HEK293 (cell line): ENCODE measurements around the gene MLX.

Source experiments
- CTCF ChIA-PET: fragments of 350-600 bp; formaldehyde crosslinking; extraction: SDS; loops from one replicate; lab custom pipeline; 2021; ENCODE audit warnings: antibody characterized with exemption; lab: Yijun Ruan, JAX
- POLR2A ChIA-PET: fragments of 300-600 bp; formaldehyde crosslinking; extraction: SDS; loops from one replicate; lab custom pipeline; 2020; ENCODE audit warnings: antibody characterized with exemption, inconsistent platforms; lab: Yijun Ruan, JAX
- H3K27ac ChIP-seq: fragments of 200-500 bp; sonication (Bioruptor generic); 2 replicates; pipeline ENCODE4 v1.5.1; 2014; ENCODE audit warnings: low read depth, low read length, control low read depth, inconsistent platforms; ENCODE audit errors: extremely low read depth
- H3K36me3 ChIP-seq, 2 experiments: fragments of 200-500 bp in 1 of 2; sonication (Bioruptor generic) in 1 of 2; 1 replicate in 1 of 2; 2 replicates in 1 of 2; pipeline ENCODE4 v1.5.1; 2014 to 2017; ENCODE audit warnings: inconsistent platforms in 2 of 2, low read length in 2 of 2; ENCODE audit not compliant: control insufficient read depth in 2 of 2, insufficient read depth in 1 of 2
- H3K4me1 ChIP-seq: fragments of 200-500 bp; sonication (Bioruptor generic); 2 replicates; pipeline ENCODE4 v1.5.1; 2014; ENCODE audit warnings: mild to moderate bottlenecking, low read length, inconsistent platforms; ENCODE audit not compliant: control insufficient read depth, insufficient read depth
- H3K4me3 ChIP-seq: 2 replicates; pipeline ENCODE4 v1.5.1; 2011; ENCODE audit warnings: low read depth, mild to moderate bottlenecking, control low read depth, low read length, moderate library complexity
- H3K9me3 ChIP-seq: fragments of 200-500 bp; sonication (Bioruptor generic); 2 replicates; pipeline ENCODE4 v1.5.1; 2014; ENCODE audit warnings: low read depth, low read length, inconsistent platforms; ENCODE audit not compliant: control insufficient read depth, insufficient read depth
- GLI2 ChIP-seq: fragments of 450-650 bp; formaldehyde crosslinking; IDR thresholded peaks from 2 replicates; pipeline ENCODE4; 2017; ENCODE audit warnings: missing biosample characterization, missing genetic modification characterization, low read depth, borderline replicate concordance
- PRDM1 ChIP-seq: fragments of 450-650 bp; formaldehyde crosslinking; IDR thresholded peaks from 2 replicates; pipeline ENCODE4; 2016; ENCODE audit warnings: missing biosample characterization, missing genetic modification characterization
- SCRT2 ChIP-seq: fragments of 450-650 bp; formaldehyde crosslinking; IDR thresholded peaks from 2 replicates; pipeline ENCODE4 v1.5.1; 2016; ENCODE audit warnings: missing biosample characterization, missing genetic modification characterization
- ZBTB7A ChIP-seq: fragments of 450-650 bp; formaldehyde crosslinking; IDR thresholded peaks from 2 replicates; pipeline ENCODE4 v1.5.1; 2016; ENCODE audit warnings: low read depth, missing biosample characterization, missing genetic modification characterization
- ZEB2 ChIP-seq: fragments of 450-650 bp; formaldehyde crosslinking; IDR thresholded peaks from 2 replicates; pipeline ENCODE4 v1.5.1; 2016; ENCODE audit warnings: missing biosample characterization, missing genetic modification characterization
- ZNF121 ChIP-seq: fragments of 450-650 bp; formaldehyde crosslinking; IDR thresholded peaks from 2 replicates; pipeline ENCODE4 v1.5.1; 2016; ENCODE audit warnings: missing biosample characterization, missing genetic modification characterization
- ZNF174 ChIP-seq: fragments of 450-650 bp; formaldehyde crosslinking; IDR thresholded peaks from 2 replicates; pipeline ENCODE4 v1.5.0; 2017; ENCODE audit warnings: missing biosample characterization, mild to moderate bottlenecking, missing genetic modification characterization
- ZNF211 ChIP-seq: fragments of 450-650 bp; formaldehyde crosslinking; IDR thresholded peaks from 2 replicates; pipeline ENCODE4 v1.5.1; 2016; ENCODE audit warnings: low read depth, missing biosample characterization, missing genetic modification characterization
- ZNF274 ChIP-seq, 2 experiments: fragments of 200-500 bp in 1 of 2; fragments of 450-650 bp in 1 of 2; sonication (Bioruptor generic) in 1 of 2; formaldehyde crosslinking in 1 of 2; IDR thresholded peaks; 2 replicates each; pipeline versions ENCODE4 v1.5.1 to v1.6.1; 2014 to 2016; ENCODE audit warnings: borderline replicate concordance in 1 of 2, inconsistent platforms in 1 of 2, low read length in 1 of 2, missing biosample characterization in 1 of 2, missing genetic modification characterization in 1 of 2
- ZNF302 ChIP-seq: fragments of 450-650 bp; formaldehyde crosslinking; IDR thresholded peaks from 2 replicates; pipeline ENCODE4 v1.5.1; 2016; ENCODE audit warnings: missing biosample characterization, missing genetic modification characterization, low read depth
- ZNF354C ChIP-seq: fragments of 450-650 bp; formaldehyde crosslinking; IDR thresholded peaks from 2 replicates; pipeline ENCODE4 v1.5.1; 2016; ENCODE audit warnings: missing biosample characterization, missing genetic modification characterization, low read depth, borderline replicate concordance
- ZNF366 ChIP-seq: fragments of 450-650 bp; formaldehyde crosslinking; conservative IDR thresholded peaks from 2 replicates; pipeline ENCODE4 v1.5.1; 2016; ENCODE audit warnings: missing biosample characterization, missing genetic modification characterization
- ZNF600 ChIP-seq: fragments of 450-650 bp; formaldehyde crosslinking; IDR thresholded peaks from 2 replicates; pipeline ENCODE4 v1.5.1; 2016; ENCODE audit warnings: missing biosample characterization, missing genetic modification characterization
- ZNF670 ChIP-seq: fragments of 450-650 bp; formaldehyde crosslinking; IDR thresholded peaks from 2 replicates; pipeline ENCODE4 v1.5.1; 2016; ENCODE audit warnings: missing biosample characterization, missing genetic modification characterization, low read depth
- TF ChIP-seq, protein P1 (sequence below): fragments of 450-650 bp; formaldehyde crosslinking; IDR thresholded peaks from 2 replicates; pipeline ENCODE4 v1.5.1; 2016; ENCODE audit warnings: missing biosample characterization, missing genetic modification characterization
- TF ChIP-seq, protein P2 (sequence below): fragments of 450-650 bp; formaldehyde crosslinking; IDR thresholded peaks from 2 replicates; pipeline ENCODE4 v1.5.1; 2016; ENCODE audit warnings: missing biosample characterization, missing genetic modification characterization
- TF ChIP-seq, protein P3 (sequence below): fragments of 450-650 bp; formaldehyde crosslinking; IDR thresholded peaks from 2 replicates; pipeline ENCODE4 v1.5.1; 2016; ENCODE audit warnings: missing biosample characterization, missing genetic modification characterization
- TF ChIP-seq, protein P4 (sequence below): fragments of 450-650 bp; formaldehyde crosslinking; IDR thresholded peaks from 2 replicates; pipeline ENCODE4 v1.5.1; 2016; ENCODE audit warnings: missing biosample characterization, missing genetic modification characterization

MLX gene

DNA sequence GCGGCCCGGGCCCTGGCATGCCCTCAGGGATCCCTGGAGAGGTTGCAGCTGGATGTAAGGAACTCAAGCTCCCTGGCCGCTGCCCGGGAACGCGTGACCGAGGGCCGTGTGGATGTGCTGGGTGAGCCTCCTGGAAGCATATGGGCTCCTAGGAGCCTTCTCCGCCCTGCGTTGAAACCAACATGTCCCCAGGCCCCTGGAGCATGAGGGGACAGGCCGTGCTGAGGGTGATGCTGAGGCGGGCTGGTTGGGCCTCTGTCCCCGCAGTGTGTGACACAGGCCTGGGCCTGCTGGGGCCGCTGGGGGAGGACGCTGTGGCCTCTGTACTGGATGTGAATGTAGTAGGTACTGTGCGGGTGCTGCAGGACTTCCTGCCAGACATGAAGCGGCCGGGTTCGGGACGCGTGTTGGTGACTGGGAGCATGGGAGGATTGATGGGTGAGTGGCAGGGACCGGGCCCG lies 19.9 kb upstream of the MLX start (continued):
- TF ChIP-seq, protein P1, sequence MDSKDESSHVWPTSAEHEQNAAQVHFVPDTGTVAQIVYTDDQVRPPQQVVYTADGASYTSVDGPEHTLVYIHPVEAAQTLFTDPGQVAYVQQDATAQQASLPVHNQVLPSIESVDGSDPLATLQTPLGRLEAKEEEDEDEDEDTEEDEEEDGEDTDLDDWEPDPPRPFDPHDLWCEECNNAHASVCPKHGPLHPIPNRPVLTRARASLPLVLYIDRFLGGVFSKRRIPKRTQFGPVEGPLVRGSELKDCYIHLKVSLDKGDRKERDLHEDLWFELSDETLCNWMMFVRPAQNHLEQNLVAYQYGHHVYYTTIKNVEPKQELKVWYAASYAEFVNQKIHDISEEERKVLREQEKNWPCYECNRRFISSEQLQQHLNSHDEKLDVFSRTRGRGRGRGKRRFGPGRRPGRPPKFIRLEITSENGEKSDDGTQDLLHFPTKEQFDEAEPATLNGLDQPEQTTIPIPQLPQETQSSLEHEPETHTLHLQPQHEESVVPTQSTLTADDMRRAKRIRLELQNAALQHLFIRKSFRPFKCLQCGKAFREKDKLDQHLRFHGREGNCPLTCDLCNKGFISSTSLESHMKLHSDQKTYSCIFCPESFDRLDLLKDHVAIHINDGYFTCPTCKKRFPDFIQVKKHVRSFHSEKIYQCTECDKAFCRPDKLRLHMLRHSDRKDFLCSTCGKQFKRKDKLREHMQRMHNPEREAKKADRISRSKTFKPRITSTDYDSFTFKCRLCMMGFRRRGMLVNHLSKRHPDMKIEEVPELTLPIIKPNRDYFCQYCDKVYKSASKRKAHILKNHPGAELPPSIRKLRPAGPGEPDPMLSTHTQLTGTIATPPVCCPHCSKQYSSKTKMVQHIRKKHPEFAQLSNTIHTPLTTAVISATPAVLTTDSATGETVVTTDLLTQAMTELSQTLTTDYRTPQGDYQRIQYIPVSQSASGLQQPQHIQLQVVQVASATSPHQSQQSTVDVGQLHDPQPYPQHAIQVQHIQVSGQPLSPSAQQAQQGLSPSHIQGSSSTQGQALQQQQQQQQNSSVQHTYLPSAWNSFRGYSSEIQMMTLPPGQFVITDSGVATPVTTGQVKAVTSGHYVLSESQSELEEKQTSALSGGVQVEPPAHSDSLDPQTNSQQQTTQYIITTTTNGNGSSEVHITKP (tag by site-specific recombination) = no peak
- TF ChIP-seq ZNF211 (tag by site-specific recombination) (no peak), ZNF670 (tag by site-specific recombination) (no peak)

DNA sequence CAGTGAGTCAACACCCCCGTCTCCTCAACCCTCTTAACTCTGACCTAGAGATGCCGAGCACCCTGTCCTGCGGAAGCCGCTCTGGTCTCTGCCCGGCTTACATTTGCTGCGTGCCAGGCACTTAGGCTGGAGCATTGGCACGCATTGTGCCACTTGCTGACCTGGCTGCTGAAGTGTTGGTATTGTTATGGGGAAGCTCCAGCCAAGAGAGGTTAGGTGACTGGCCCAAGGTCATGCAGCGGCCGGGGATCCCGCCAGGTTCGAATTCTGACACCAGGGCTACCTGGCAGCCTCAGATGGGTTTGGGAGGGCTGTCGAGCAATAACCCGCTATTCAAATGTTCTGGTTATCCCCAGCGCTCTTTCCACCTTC lies 19.2 kb upstream of the MLX start:
- TF ChIP-seq, protein P2, sequence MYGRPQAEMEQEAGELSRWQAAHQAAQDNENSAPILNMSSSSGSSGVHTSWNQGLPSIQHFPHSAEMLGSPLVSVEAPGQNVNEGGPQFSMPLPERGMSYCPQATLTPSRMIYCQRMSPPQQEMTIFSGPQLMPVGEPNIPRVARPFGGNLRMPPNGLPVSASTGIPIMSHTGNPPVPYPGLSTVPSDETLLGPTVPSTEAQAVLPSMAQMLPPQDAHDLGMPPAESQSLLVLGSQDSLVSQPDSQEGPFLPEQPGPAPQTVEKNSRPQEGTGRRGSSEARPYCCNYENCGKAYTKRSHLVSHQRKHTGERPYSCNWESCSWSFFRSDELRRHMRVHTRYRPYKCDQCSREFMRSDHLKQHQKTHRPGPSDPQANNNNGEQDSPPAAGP (tag by site-specific recombination) = no peak
- no peak for TF ChIP-seq ZNF302
- no peak for TF ChIP-seq ZEB2 (tag by site-specific recombination)
- TF ChIP-seq GLI2 = no peak
- TF ChIP-seq ZNF274 (IDR thresholded peaks at IDR 0.05; ENCODE audit: low read length) = no peak
- no peak for TF ChIP-seq ZNF274 (tag by site-specific recombination; IDR thresholded peaks at IDR 0.05; ENCODE audit: borderline replicate concordance)
- TF ChIP-seq ZNF121 (tag by site-specific recombination) = no peak
- TF ChIP-seq, protein P3, sequence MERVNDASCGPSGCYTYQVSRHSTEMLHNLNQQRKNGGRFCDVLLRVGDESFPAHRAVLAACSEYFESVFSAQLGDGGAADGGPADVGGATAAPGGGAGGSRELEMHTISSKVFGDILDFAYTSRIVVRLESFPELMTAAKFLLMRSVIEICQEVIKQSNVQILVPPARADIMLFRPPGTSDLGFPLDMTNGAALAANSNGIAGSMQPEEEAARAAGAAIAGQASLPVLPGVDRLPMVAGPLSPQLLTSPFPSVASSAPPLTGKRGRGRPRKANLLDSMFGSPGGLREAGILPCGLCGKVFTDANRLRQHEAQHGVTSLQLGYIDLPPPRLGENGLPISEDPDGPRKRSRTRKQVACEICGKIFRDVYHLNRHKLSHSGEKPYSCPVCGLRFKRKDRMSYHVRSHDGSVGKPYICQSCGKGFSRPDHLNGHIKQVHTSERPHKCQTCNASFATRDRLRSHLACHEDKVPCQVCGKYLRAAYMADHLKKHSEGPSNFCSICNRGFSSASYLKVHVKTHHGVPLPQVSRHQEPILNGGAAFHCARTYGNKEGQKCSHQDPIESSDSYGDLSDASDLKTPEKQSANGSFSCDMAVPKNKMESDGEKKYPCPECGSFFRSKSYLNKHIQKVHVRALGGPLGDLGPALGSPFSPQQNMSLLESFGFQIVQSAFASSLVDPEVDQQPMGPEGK = no peak
- no peak for TF ChIP-seq PRDM1 (tag by site-specific recombination)
- TF ChIP-seq ZBTB7A (tag by site-specific recombination) = no peak
- no peak for TF ChIP-seq ZNF354C (tag by site-specific recombination)
- TF ChIP-seq ZNF174 (tag by site-specific recombination) = no peak
- TF ChIP-seq, protein P4, sequence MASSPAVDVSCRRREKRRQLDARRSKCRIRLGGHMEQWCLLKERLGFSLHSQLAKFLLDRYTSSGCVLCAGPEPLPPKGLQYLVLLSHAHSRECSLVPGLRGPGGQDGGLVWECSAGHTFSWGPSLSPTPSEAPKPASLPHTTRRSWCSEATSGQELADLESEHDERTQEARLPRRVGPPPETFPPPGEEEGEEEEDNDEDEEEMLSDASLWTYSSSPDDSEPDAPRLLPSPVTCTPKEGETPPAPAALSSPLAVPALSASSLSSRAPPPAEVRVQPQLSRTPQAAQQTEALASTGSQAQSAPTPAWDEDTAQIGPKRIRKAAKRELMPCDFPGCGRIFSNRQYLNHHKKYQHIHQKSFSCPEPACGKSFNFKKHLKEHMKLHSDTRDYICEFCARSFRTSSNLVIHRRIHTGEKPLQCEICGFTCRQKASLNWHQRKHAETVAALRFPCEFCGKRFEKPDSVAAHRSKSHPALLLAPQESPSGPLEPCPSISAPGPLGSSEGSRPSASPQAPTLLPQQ (tag by site-specific recombination) = no peak
- TF ChIP-seq ZNF600 = no peak
- no peak for TF ChIP-seq ZNF366 (tag by site-specific recombination)
- TF ChIP-seq SCRT2 (tag by site-specific recombination) = no peak
- Histone ChIP-seq H3K4me1 (peaks cover 4% of the 10 kb centered on the region; the same call in 1 of the 2 replicates), H3K27ac (no peak overlapping the region), H3K9me3 (no peaks in the 10 kb centered on the region), H3K4me3 (no peak overlapping the region), H3K36me3 (peaks cover 4 to 19% of the 10 kb centered on the region in 2 experiments; a peak in 2 of 3 replicates)
- CTCF ChIA-PET = interaction anchor here (0.6 to 4.3 kb wide), 9 partner anchors 12 to 219 kb away, joined by 3 to 19 read pairs (median 5); partner anchors contain the start of gene NAGLU
- POLR2A ChIA-PET = interaction anchor here (0.6 to 2.0 kb wide), 8 partner anchors 11 to 1652 kb away, joined by 3 to 20 read pairs (median 4); partner anchors contain the start of genes CAVIN1, NAGLU, PSMC3IP and RETREG3
